ENCODE data around the gene COA8. TPM values are rescaled to one million over a fixed set of nuclear protein-coding genes. Genes with fewer than 3 reads are reported as not detected.
"Not testable (repeated sequence)": the region's sequence is repeated elsewhere in the genome, so short reads cannot be mapped to it uniquely, and the experiment has no call there.

COA8 gene
- total RNA-seq, 1 experiment from 2014 or later, result 21.7 TPM

GRCh38 chr14:103525430-103526246 lies 37.1 kb upstream of the COA8 start:
- DNase-seq (ENCODE audit: low spot score), result not testable (repeated sequence)

- no peak for DNase-seq (ENCODE audit: low spot score)
These were observed 36.4 kb upstream of the COA8 start for GRCh38 chr14:103526247-103526913.

- no peak for DNase-seq (ENCODE audit: low spot score)
These were observed 35.9 kb upstream of the COA8 start for GRCh38 chr14:103526914-103527248.

GRCh38 chr14:103527408-103528145 lies 35.2 kb upstream of the COA8 start:
- no peak for DNase-seq (ENCODE audit: low spot score)

GRCh38 chr14:103528146-103528586 lies 34.6 kb upstream of the COA8 start:
- DNase-seq (ENCODE audit: low spot score), result no peak

GRCh38 chr14:103528587-103529382 lies 34.0 kb upstream of the COA8 start, which contains the start of gene TRMT61A:
Gene TRMT61A (plus strand): TSS chr14:103529196. CDS start chr14:103529979, 783 bp downstream.
- DNase-seq (ENCODE audit: low spot score), result peak; percentile 91

GRCh38 chr14:103529383-103530365 lies 33.1 kb upstream of the COA8 start:
- no peak for DNase-seq (ENCODE audit: low spot score)

GRCh38 chr14:103530390-103530789 lies 32.4 kb upstream of the COA8 start:
- DNase-seq (ENCODE audit: low spot score), result no peak

- DNase-seq (ENCODE audit: low spot score), result no peak
These were observed 31.9 kb upstream of the COA8 start for GRCh38 chr14:103530831-103531230.

GRCh38 chr14:103531421-103532215 lies 31.1 kb upstream of the COA8 start:
- no peak for DNase-seq (ENCODE audit: low spot score)

GRCh38 chr14:103532216-103533136 lies 30.3 kb upstream of the COA8 start:
- no peak for DNase-seq (ENCODE audit: low spot score)

- no peak for DNase-seq (ENCODE audit: low spot score)
These were observed 29.4 kb upstream of the COA8 start for GRCh38 chr14:103533137-103533998.

GRCh38 chr14:103533999-103534575 lies 28.7 kb upstream of the COA8 start:
- no peak for DNase-seq (ENCODE audit: low spot score)

GRCh38 chr14:103534576-103535061 lies 28.1 kb upstream of the COA8 start:
- no peak for DNase-seq (ENCODE audit: low spot score)

- no peak for DNase-seq (ENCODE audit: low spot score)
These were observed 27.5 kb upstream of the COA8 start for GRCh38 chr14:103535081-103535890.

All from H4 (cell line).